Endothelial cell (in vitro differentiated cells): ENCODE results near the gene ATF4. TPM values are rescaled to one million over a fixed set of nuclear protein-coding genes. Genes with fewer than 3 reads are reported as not detected.

Experiments used
- DNase-seq: peaks from one replicate; pipeline ENCODE4 v3.0.0; 2021; ENCODE audit warnings: low spot score
- H3K27ac Mint-ChIP-seq: one replicate; pipeline ENCODE4 v1.8.0; 2021; ENCODE audit warnings: mixed read lengths, inconsistent platforms; ENCODE audit not compliant: unreplicated experiment
- H3K27me3 Mint-ChIP-seq: one replicate; pipeline ENCODE4 v1.8.0; 2021; ENCODE audit warnings: mild to moderate bottlenecking, moderate library complexity, mixed read lengths, inconsistent platforms; ENCODE audit not compliant: unreplicated experiment
- H3K36me3 Mint-ChIP-seq: one replicate; pipeline ENCODE4 v1.8.0; 2021; ENCODE audit warnings: mild to moderate bottlenecking, low read depth, mixed read lengths, inconsistent platforms; ENCODE audit not compliant: unreplicated experiment
- H3K4me1 Mint-ChIP-seq: one replicate; pipeline ENCODE4 v1.8.0; 2021; ENCODE audit warnings: mild to moderate bottlenecking, mixed read lengths, inconsistent platforms; ENCODE audit not compliant: unreplicated experiment
- H3K4me3 Mint-ChIP-seq: one replicate; pipeline ENCODE4 v1.8.0; 2021; ENCODE audit warnings: mild to moderate bottlenecking, mixed read lengths, inconsistent platforms; ENCODE audit not compliant: unreplicated experiment
- H3K9me3 Mint-ChIP-seq: one replicate; pipeline ENCODE4 v1.8.0; 2021; ENCODE audit warnings: mixed read lengths, inconsistent platforms; ENCODE audit not compliant: unreplicated experiment
- CTCF ChIP-seq: fragments of 200-600 bp; sonication (generic); IDR thresholded peaks from one replicate; pipeline ENCODE4 v1.5.0; 2021; ENCODE audit warnings: antibody characterized with exemption; ENCODE audit not compliant: unreplicated experiment
- total RNA-seq: library from RNA; stranded (reverse); fragmentation: NEBNext Ultra II Directional; extraction: Animal tissue kit (Norgen Biotek cat#: 25700); gene quantifications from one replicate; pipeline ENCODE4 v1.2.1, GENCODE V29; 2021; ENCODE audit not compliant: unreplicated experiment

ATF4 gene
- total RNA-seq, 1 donor from 2014 or later = 312 TPM

GRCh38 chr22:39482768-39483167, 37.6 kb upstream of the ATF4 start:
- Mint-ChIP-seq H3K4me1 (no peaks in the 10 kb centered on the region), H3K9me3 (no peaks in the 10 kb centered on the region), H3K4me3 (no peak overlapping the region), H3K27me3 (peaks cover 4% of the 10 kb centered on the region), H3K36me3 (no peaks in the 10 kb centered on the region), H3K27ac (no peak overlapping the region)
- DNase-seq = no peak
- no peak for TF ChIP-seq CTCF

GRCh38 chr22:39486951-39487825, 33.2 kb upstream of the ATF4 start:
- no peak for TF ChIP-seq CTCF
- Mint-ChIP-seq H3K27me3 (no peaks in the 10 kb centered on the region), H3K27ac (no peak overlapping the region), H3K4me3 (no peak overlapping the region), H3K4me1 (no peaks in the 10 kb centered on the region), H3K9me3 (no peaks in the 10 kb centered on the region), H3K36me3 (no peaks in the 10 kb centered on the region)
- DNase-seq = no peak

GRCh38 chr22:39487826-39488520, 32.4 kb upstream of the ATF4 start:
- H3K9me3 Mint-ChIP-seq = no peaks in the 10 kb centered on the region
- no peak overlapping the region for H3K27ac Mint-ChIP-seq
- no peaks in the 10 kb centered on the region for H3K27me3 Mint-ChIP-seq
- no peak for DNase-seq
- no peak for TF ChIP-seq CTCF
- H3K4me1 Mint-ChIP-seq = no peaks in the 10 kb centered on the region
- H3K36me3 Mint-ChIP-seq = no peaks in the 10 kb centered on the region
- no peak overlapping the region for H3K4me3 Mint-ChIP-seq

- no peak for DNase-seq
- no peak overlapping the region for H3K4me3 Mint-ChIP-seq
- no peaks in the 10 kb centered on the region for H3K9me3 Mint-ChIP-seq
- no peak for TF ChIP-seq CTCF
- no peak overlapping the region for H3K27ac Mint-ChIP-seq
- no peaks in the 10 kb centered on the region for H3K27me3 Mint-ChIP-seq
- H3K4me1 Mint-ChIP-seq = peaks cover 3% of the 10 kb centered on the region
- H3K36me3 Mint-ChIP-seq = no peaks in the 10 kb centered on the region
Observed at GRCh38 chr22:39488563-39489083, 31.7 kb upstream of the ATF4 start.
